Breast epithelium (tissue), 4 donors: Measurements from ENCODE around the gene NSUN2. TPM values are rescaled to one million over a fixed set of nuclear protein-coding genes. Genes with fewer than 3 reads are reported as not detected.

Experiments
- DNase-seq, 2 donors: peaks; one replicate each; pipeline ENCODE4 v3.0.0-alpha.2; 2019; ENCODE audit warnings: low spot score in 2 of 2
- H3K27ac ChIP-seq, 2 donors: fragments of 200-600 bp; sonication (generic) in 1 of 2; one replicate each; pipeline ENCODE4 v1.5.1; 2016 to 2019; ENCODE audit warnings: mild to moderate bottlenecking in 1 of 2
- H3K27me3 ChIP-seq, 2 donors: fragments of 200-600 bp; sonication (generic) in 1 of 2; one replicate each; pipeline versions ENCODE4 v1.5.1 to v1.6.0; 2017 to 2019; ENCODE audit warnings: control low read depth in 1 of 2, mild to moderate bottlenecking in 1 of 2
- H3K36me3 ChIP-seq: fragments of 200-600 bp; one replicate; pipeline ENCODE4 v1.5.1; 2019
- H3K4me1 ChIP-seq, 2 donors: fragments of 200-600 bp; sonication (generic); one replicate each; pipeline ENCODE4 v1.5.1; 2016 to 2019; ENCODE audit warnings: control low read depth in 1 of 2
- H3K4me3 ChIP-seq, 3 donors: fragments of 200-600 bp; sonication (generic); 1 replicate in 2 of 3; 2 replicates in 1 of 3; pipeline ENCODE4 v1.5.1; 2016 to 2019; ENCODE audit warnings: mild to moderate bottlenecking in 3 of 3, moderate library complexity in 2 of 3
- H3K9me3 ChIP-seq, 2 donors: fragments of 200-600 bp; sonication (generic) in 1 of 2; one replicate each; pipeline ENCODE4 v1.5.1; 2016 to 2019; ENCODE audit warnings: control low read depth in 1 of 2
- CTCF ChIP-seq, 3 donors: fragments of 450-650 bp; IDR thresholded peaks; one replicate each; pipeline ENCODE4 v1.5.1; 2016 to 2017; ENCODE audit warnings: antibody characterized with exemption in 3 of 3, mild to moderate bottlenecking in 3 of 3, moderate library complexity in 3 of 3
- POLR2A ChIP-seq: fragments of 450-650 bp; IDR thresholded peaks from one replicate; pipeline ENCODE4 v1.6.1; 2016; ENCODE audit warnings: antibody characterized with exemption, mild to moderate bottlenecking, moderate library complexity
- POLR2AphosphoS5 ChIP-seq, 3 donors: sonication (generic); formaldehyde crosslinking; IDR thresholded peaks; one replicate each; pipeline ENCODE4 v1.6.1; 2017; ENCODE audit warnings: antibody characterized with exemption in 3 of 3
- intact Hi-C: fragments of 100-400 bp; cut with DNase I; formaldehyde crosslinking; loops from one replicate; pipeline ENCODE4 v1.15.1; 2023; ENCODE audit warnings: low total_unique reads
- total RNA-seq, 3 donors: library from RNA; depleted of rRNA; stranded (reverse); fragments of >200 nt; gene quantifications; one replicate each; pipeline ENCODE4 v1.1.0, GENCODE V29; 2016

Gene NSUN2
- total RNA-seq, 3 donors from 2014 or later = 36.8 to 58.7 (median 55.6) TPM

GRCh38 chr5:6659941-6660684, 27.3 kb upstream of the NSUN2 start:
- intact Hi-C loops = no loop called here
- Histone ChIP-seq H3K4me1 (no peaks in the 10 kb centered on the region), H3K9me3 (peaks cover 7 to 9% of the 10 kb centered on the region in 2 donors), H3K36me3 (peaks cover 10% of the 10 kb centered on the region), H3K4me3 (no peak overlapping the region), H3K27ac (no peak overlapping the region), H3K27me3 (no peaks in the 10 kb centered on the region)
- TF ChIP-seq CTCF (IDR thresholded peaks at IDR 0.05) (no peak), POLR2A (no peak), POLR2AphosphoS5 (IDR thresholded peaks at IDR 0.05) (no peak)
- DNase-seq = no peak

GRCh38 chr5:6656680-6657079, 23.8 kb upstream of the NSUN2 start:
- DNase-seq = no peak
- H3K4me1 ChIP-seq = no peaks in the 10 kb centered on the region
- no peak overlapping the region for H3K4me3 ChIP-seq
- H3K27me3 ChIP-seq = no peaks in the 10 kb centered on the region
- TF ChIP-seq POLR2AphosphoS5 (IDR thresholded peaks at IDR 0.05) (no peak), CTCF (IDR thresholded peaks at IDR 0.05) (no peak), POLR2A (no peak)
- H3K9me3 ChIP-seq = peaks cover 7 to 9% of the 10 kb centered on the region in 2 donors
- peaks cover 10% of the 10 kb centered on the region for H3K36me3 ChIP-seq
- H3K27ac ChIP-seq = no peak overlapping the region
- intact Hi-C loops = no loop called here

- no peak overlapping the region for H3K4me3 ChIP-seq
- TF ChIP-seq POLR2AphosphoS5 (IDR thresholded peaks at IDR 0.05) (no peak), POLR2A (no peak), CTCF (IDR thresholded peaks at IDR 0.05) (no peak)
- H3K27ac ChIP-seq = no peak overlapping the region
- H3K27me3 ChIP-seq = no peaks in the 10 kb centered on the region
- intact Hi-C loops = no loop called here
- DNase-seq = no peak
- no peaks in the 10 kb centered on the region for H3K4me1 ChIP-seq
- peaks cover 7 to 9% of the 10 kb centered on the region in 2 donors for H3K9me3 ChIP-seq
- H3K36me3 ChIP-seq = peaks cover 10% of the 10 kb centered on the region
These were observed 22.6 kb upstream of the NSUN2 start for GRCh38 chr5:6655432-6655831.

GRCh38 chr5:6652025-6652424, 19.2 kb upstream of the NSUN2 start:
- no peaks in the 10 kb centered on the region for H3K4me1 ChIP-seq
- no peak for DNase-seq
- H3K36me3 ChIP-seq = peaks cover 8% of the 10 kb centered on the region
- no peaks in the 10 kb centered on the region for H3K27me3 ChIP-seq
- H3K9me3 ChIP-seq = peaks cover 1 to 9% of the 10 kb centered on the region in 2 donors
- TF ChIP-seq CTCF (IDR thresholded peaks at IDR 0.05) (no peak), POLR2A (no peak), POLR2AphosphoS5 (IDR thresholded peaks at IDR 0.05) (no peak)
- intact Hi-C loops = no loop called here
- H3K27ac ChIP-seq = no peak overlapping the region
- no peak overlapping the region for H3K4me3 ChIP-seq

GRCh38 chr5:6649681-6650080, 16.8 kb upstream of the NSUN2 start:
- intact Hi-C loops = loop anchor here (5.0 kb wide), 1 partner anchor 362 kb away; no protein-coding TSS in a partner anchor
- H3K27me3 ChIP-seq = no peaks in the 10 kb centered on the region
- TF ChIP-seq POLR2A = no peak
- TF ChIP-seq POLR2AphosphoS5 (IDR thresholded peaks at IDR 0.05) = no peak
- no peak for TF ChIP-seq CTCF (IDR thresholded peaks at IDR 0.05)
- DNase-seq = no peak
- no peak overlapping the region for H3K4me3 ChIP-seq
- no peaks in the 10 kb centered on the region for H3K9me3 ChIP-seq
- H3K36me3 ChIP-seq = no peaks in the 10 kb centered on the region
- no peaks in the 10 kb centered on the region for H3K4me1 ChIP-seq
- no peak overlapping the region for H3K27ac ChIP-seq
